ENCODE data around the gene PACS2. TPM values are rescaled to one million over a fixed set of nuclear protein-coding genes. Genes with fewer than 3 reads are reported as not detected.

PACS2 gene
- total and polyA plus RNA-seq, 4 donors = 69.2 to 177 (median 123) TPM

- Histone ChIP-seq H3K4me1 (ENCODE audit: control insufficient read depth, insufficient read depth, low read length) (peaks cover 44% of the 10 kb centered on the region), H3K4me3 (ENCODE audit: low read depth, low read length) (no peak overlapping the region), H3K9me3 (ENCODE audit: control insufficient read depth, insufficient read depth, low read length) (no peaks in the 10 kb centered on the region), H3K36me3 (ENCODE audit: control insufficient read depth, insufficient read depth, low read length) (peaks cover 70% of the 10 kb centered on the region), H3K27ac (ENCODE audit: low read depth, low read length) (no peak overlapping the region), H3K27me3 (ENCODE audit: control insufficient read depth, insufficient read depth, low read length) (no peaks in the 10 kb centered on the region)
- DNase-seq (ENCODE audit: low read depth in 4 of 6, low spot score in 6 of 6) = no peak
- WGBS (ENCODE audit: insufficient coverage) = 75% methylated on average over 21 of the region's 21 CpGs
Measured at GRCh38 chr14:105422695-105423487, 108.3 kb downstream of the PACS2 start.

- H3K27me3 ChIP-seq (ENCODE audit: control insufficient read depth, insufficient read depth, low read length) = no peaks in the 10 kb centered on the region
- no peak overlapping the region for H3K4me3 ChIP-seq (ENCODE audit: low read depth, low read length)
- H3K9me3 ChIP-seq (ENCODE audit: control insufficient read depth, insufficient read depth, low read length) = no peaks in the 10 kb centered on the region
- H3K36me3 ChIP-seq (ENCODE audit: control insufficient read depth, insufficient read depth, low read length) = peaks cover 66% of the 10 kb centered on the region
- peaks cover 36% of the 10 kb centered on the region for H3K4me1 ChIP-seq (ENCODE audit: control insufficient read depth, insufficient read depth, low read length)
- H3K27ac ChIP-seq (ENCODE audit: low read depth, low read length) = no peak overlapping the region
- no peak for DNase-seq (ENCODE audit: low read depth in 4 of 6, low spot score in 6 of 6)
- WGBS (ENCODE audit: insufficient coverage) = 92% methylated on average over 15 of the region's 21 CpGs
Measured at GRCh38 chr14:105423488-105424195, 109.1 kb downstream of the PACS2 start.

DNA sequence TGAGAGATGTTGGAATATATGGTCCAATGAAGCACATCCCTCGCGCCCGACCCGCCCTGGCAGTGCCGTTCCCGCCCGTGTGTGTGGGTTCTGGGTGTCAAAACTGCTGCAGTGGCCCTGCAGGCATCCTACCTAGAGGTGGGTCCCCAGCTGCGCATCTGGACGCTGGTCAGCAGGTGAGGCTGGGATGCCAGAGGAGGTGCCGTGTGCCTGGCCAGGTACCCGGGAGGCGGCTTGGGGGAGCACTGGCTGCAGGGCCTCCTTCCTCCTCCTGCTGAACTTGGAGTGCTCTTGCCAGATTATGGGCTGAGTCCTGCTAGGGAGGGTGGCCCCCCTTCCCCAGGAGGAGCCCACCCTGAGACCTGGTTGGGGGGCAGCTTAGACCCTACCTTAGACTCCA lies 110.3 kb downstream of the PACS2 start:
- 96% methylated on average over 10 of the region's 12 CpGs for WGBS (ENCODE audit: insufficient coverage)
- Histone ChIP-seq H3K4me3 (ENCODE audit: low read depth, low read length) (no peak overlapping the region), H3K36me3 (ENCODE audit: control insufficient read depth, insufficient read depth, low read length) (peaks cover 70% of the 10 kb centered on the region), H3K27me3 (ENCODE audit: control insufficient read depth, insufficient read depth, low read length) (no peaks in the 10 kb centered on the region), H3K27ac (ENCODE audit: low read depth, low read length) (no peak overlapping the region), H3K9me3 (ENCODE audit: control insufficient read depth, insufficient read depth, low read length) (no peaks in the 10 kb centered on the region), H3K4me1 (ENCODE audit: control insufficient read depth, insufficient read depth, low read length) (peaks cover 28% of the 10 kb centered on the region)
- no peak for DNase-seq (ENCODE audit: low read depth in 4 of 6, low spot score in 6 of 6)

DNA sequence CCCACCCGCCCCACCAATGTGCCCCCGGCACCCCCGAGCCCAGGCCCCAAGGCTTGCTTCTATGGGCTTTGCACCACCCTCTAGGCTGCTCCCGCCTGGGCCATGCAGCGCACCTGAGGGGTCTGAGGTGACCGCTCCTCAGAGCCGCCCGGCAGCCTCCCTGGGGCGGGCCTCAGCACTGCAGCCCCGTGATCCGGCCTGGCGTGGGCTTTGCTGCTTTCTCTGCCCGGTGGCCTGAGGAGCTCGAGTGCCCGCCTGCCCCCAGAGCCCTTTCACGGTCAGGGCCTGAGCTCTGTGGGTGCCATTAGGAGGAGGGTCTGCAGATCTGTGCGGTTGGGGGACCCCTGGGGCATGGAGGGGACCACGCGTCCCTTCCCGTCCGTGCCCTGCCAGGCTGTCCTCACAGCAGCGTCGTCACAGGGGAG lies 111.3 kb downstream of the PACS2 start:
- Histone ChIP-seq H3K27ac (ENCODE audit: low read depth, low read length) (no peak overlapping the region), H3K9me3 (ENCODE audit: control insufficient read depth, insufficient read depth, low read length) (no peaks in the 10 kb centered on the region), H3K4me3 (ENCODE audit: low read depth, low read length) (no peak overlapping the region), H3K36me3 (ENCODE audit: control insufficient read depth, insufficient read depth, low read length) (peaks cover 66% of the 10 kb centered on the region), H3K4me1 (ENCODE audit: control insufficient read depth, insufficient read depth, low read length) (peaks cover 22% of the 10 kb centered on the region), H3K27me3 (ENCODE audit: control insufficient read depth, insufficient read depth, low read length) (no peaks in the 10 kb centered on the region)
- WGBS (ENCODE audit: insufficient coverage) = 98% methylated on average over 20 of the region's 23 CpGs
- no peak for DNase-seq (ENCODE audit: low read depth in 4 of 6, low spot score in 6 of 6)

DNA sequence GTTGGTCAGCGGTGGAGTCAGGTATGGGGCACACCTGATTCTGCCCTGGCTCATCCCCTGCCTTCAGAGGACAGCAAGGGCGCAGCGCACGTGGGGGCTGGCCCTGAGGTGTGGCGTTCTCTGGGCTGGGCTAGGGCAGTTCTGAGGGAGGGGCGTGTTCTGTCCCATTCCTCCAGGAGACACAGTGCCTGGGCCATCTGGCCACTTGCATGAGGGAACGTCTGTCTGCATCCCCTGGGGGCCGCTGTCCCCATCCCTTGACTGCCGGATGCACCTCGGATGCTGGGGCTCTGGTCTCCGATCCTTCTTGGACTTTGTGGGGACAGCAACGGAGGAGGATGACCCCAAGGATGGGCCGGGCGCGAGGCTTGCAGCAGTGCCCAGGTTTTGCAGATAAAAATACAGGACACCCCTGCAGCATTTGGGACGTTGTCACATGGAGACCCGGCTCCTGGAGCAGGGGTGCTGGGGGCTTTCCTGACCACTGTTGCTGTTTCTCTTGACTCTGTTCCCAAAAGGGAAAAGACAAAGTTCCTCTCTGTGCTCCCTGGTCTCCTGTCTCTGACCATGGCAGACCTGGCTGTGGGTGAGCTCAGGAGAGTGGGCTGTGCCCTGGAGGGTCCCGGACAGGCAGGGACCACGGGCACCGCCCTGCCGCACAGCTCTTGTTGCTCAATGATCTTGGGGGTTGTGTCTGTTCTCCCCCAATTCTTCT lies 112.0 kb downstream of the PACS2 start:
- Histone ChIP-seq H3K4me3 (ENCODE audit: low read depth, low read length) (no peak overlapping the region), H3K27ac (ENCODE audit: low read depth, low read length) (no peak overlapping the region), H3K9me3 (ENCODE audit: control insufficient read depth, insufficient read depth, low read length) (no peaks in the 10 kb centered on the region), H3K36me3 (ENCODE audit: control insufficient read depth, insufficient read depth, low read length) (peaks cover 61% of the 10 kb centered on the region), H3K27me3 (ENCODE audit: control insufficient read depth, insufficient read depth, low read length) (no peaks in the 10 kb centered on the region), H3K4me1 (ENCODE audit: control insufficient read depth, insufficient read depth, low read length) (peaks cover 14% of the 10 kb centered on the region)
- WGBS (ENCODE audit: insufficient coverage) = 96% methylated on average over 20 of the region's 21 CpGs
- no peak for DNase-seq (ENCODE audit: low read depth in 4 of 6, low spot score in 6 of 6)

DNA sequence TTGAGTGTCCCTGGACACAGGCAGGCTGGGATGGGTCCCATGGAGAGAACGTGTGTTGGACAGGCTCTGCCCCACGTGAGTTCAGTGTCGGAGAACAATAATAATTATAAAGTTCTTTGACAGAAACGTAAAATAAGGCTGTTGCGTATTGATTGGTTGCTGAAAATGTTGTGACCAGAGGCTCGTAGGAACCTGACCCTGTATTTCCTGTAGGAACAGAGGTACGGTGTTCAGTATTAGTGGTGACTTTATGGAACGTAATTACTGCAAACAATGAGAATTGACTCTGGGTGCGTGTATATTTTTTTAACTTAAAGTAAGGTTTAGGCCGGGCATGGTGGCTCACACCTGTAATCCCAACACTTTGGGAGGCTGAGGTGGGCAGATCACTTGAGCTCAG lies 112.9 kb downstream of the PACS2 start:
- H3K36me3 ChIP-seq (ENCODE audit: control insufficient read depth, insufficient read depth, low read length) = peaks cover 55% of the 10 kb centered on the region
- DNase-seq (ENCODE audit: low read depth in 4 of 6, low spot score in 6 of 6) = no peak
- no peak overlapping the region for H3K4me3 ChIP-seq (ENCODE audit: low read depth, low read length)
- peaks cover 6% of the 10 kb centered on the region for H3K4me1 ChIP-seq (ENCODE audit: control insufficient read depth, insufficient read depth, low read length)
- WGBS (ENCODE audit: insufficient coverage) = 98% methylated on average over 7 of the region's 10 CpGs
- no peaks in the 10 kb centered on the region for H3K9me3 ChIP-seq (ENCODE audit: control insufficient read depth, insufficient read depth, low read length)
- H3K27me3 ChIP-seq (ENCODE audit: control insufficient read depth, insufficient read depth, low read length) = no peaks in the 10 kb centered on the region
- H3K27ac ChIP-seq (ENCODE audit: low read depth, low read length) = no peak overlapping the region

DNA sequence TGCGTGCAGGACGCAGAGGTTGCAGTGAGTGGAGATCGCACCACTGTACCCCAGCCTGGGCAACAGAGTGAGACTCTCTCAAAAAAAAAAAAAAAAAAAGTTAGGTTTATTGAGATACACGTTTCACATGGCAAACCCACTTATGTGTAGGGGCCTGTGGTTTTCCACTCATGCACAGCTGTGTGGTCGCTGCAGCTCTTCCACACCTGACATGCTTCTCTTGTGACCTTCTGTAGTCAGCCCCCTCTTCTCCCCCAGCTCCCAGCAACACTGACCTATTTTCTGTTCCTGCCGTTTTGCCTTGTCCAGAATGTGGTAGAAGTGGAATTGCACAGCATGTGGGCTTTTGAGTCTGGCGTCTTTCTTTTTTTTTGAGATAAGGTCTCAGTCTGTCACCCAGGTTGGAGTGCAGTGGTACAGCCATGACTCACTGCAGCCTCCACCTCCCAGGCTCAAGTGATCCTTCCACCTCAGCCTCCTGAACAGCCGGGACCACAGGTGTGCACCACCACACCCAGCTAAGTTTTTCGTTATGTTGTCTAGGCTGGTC lies 113.5 kb downstream of the PACS2 start:
- no peak for DNase-seq (ENCODE audit: low read depth in 4 of 6, low spot score in 6 of 6)
- Histone ChIP-seq H3K27ac (ENCODE audit: low read depth, low read length) (no peak overlapping the region), H3K27me3 (ENCODE audit: control insufficient read depth, insufficient read depth, low read length) (no peaks in the 10 kb centered on the region), H3K36me3 (ENCODE audit: control insufficient read depth, insufficient read depth, low read length) (peaks cover 51% of the 10 kb centered on the region), H3K4me1 (ENCODE audit: control insufficient read depth, insufficient read depth, low read length) (peaks cover under 1% of the 10 kb centered on the region), H3K9me3 (ENCODE audit: control insufficient read depth, insufficient read depth, low read length) (no peaks in the 10 kb centered on the region), H3K4me3 (ENCODE audit: low read depth, low read length) (no peak overlapping the region)
- 90% methylated on average over 5 of the region's 9 CpGs for WGBS (ENCODE audit: insufficient coverage)

- DNase-seq (ENCODE audit: low read depth in 4 of 6, low spot score in 6 of 6) = no peak
- Histone ChIP-seq H3K27me3 (ENCODE audit: control insufficient read depth, insufficient read depth, low read length) (no peaks in the 10 kb centered on the region), H3K27ac (ENCODE audit: low read depth, low read length) (no peak overlapping the region), H3K36me3 (ENCODE audit: control insufficient read depth, insufficient read depth, low read length) (peaks cover 35% of the 10 kb centered on the region), H3K9me3 (ENCODE audit: control insufficient read depth, insufficient read depth, low read length) (no peaks in the 10 kb centered on the region), H3K4me3 (ENCODE audit: low read depth, low read length) (no peak overlapping the region), H3K4me1 (ENCODE audit: control insufficient read depth, insufficient read depth, low read length) (no peaks in the 10 kb centered on the region)
- 100% methylated on average over 3 of the region's 6 CpGs for WGBS (ENCODE audit: insufficient coverage)
Measured at GRCh38 chr14:105430042-105430441, 115.5 kb downstream of the PACS2 start.

GRCh38 chr14:105430565-105430964 lies 116.0 kb downstream of the PACS2 start:
- Histone ChIP-seq H3K4me1 (ENCODE audit: control insufficient read depth, insufficient read depth, low read length) (no peaks in the 10 kb centered on the region), H3K27ac (ENCODE audit: low read depth, low read length) (no peak overlapping the region), H3K9me3 (ENCODE audit: control insufficient read depth, insufficient read depth, low read length) (no peaks in the 10 kb centered on the region), H3K36me3 (ENCODE audit: control insufficient read depth, insufficient read depth, low read length) (peaks cover 29% of the 10 kb centered on the region), H3K27me3 (ENCODE audit: control insufficient read depth, insufficient read depth, low read length) (no peaks in the 10 kb centered on the region), H3K4me3 (ENCODE audit: low read depth, low read length) (no peak overlapping the region)
- no CpG with 5 or more reads among the region's 9 CpGs for WGBS (ENCODE audit: insufficient coverage)
- DNase-seq (ENCODE audit: low read depth in 4 of 6, low spot score in 6 of 6) = no peak
